ENCODE results near the gene ADD3. TPM values are rescaled to one million over a fixed set of nuclear protein-coding genes. Genes with fewer than 3 reads are reported as not detected.

ADD3 gene
- total and polyA plus RNA-seq, 2 experiments from 2014 or later = 83.2 to 216 TPM

- Histone ChIP-seq H3K4me2 (peak overlapping the region; percentile 29), H2AFZ (no peak overlapping the region), H3K4me1 (ENCODE audit: insufficient read depth) (peaks cover 53% of the 10 kb centered on the region), H3K27me3 (no peaks in the 10 kb centered on the region), H3K9me2 (replicated peaks; ENCODE audit: insufficient read depth) (no peaks in the 10 kb centered on the region), H4K20me1 (ENCODE audit: insufficient read depth, poor library complexity, severe bottlenecking) (no peaks in the 10 kb centered on the region), H3K9me3 (ENCODE audit: low read depth) (no peaks in the 10 kb centered on the region), H3K79me2 (peaks cover 87% of the 10 kb centered on the region), H3K36me3 (replicated peaks; ENCODE audit: insufficient read depth, low read depth) (no peaks in the 10 kb centered on the region), H3K4me3 (no peak overlapping the region), H3K27ac (peak overlapping the region; percentile 64)
- no peak for TF ChIP-seq EZH2phosphoT487 (IDR thresholded peaks at IDR 0.05; ENCODE audit: low read depth, severe bottlenecking, unreplicated experiment)
- TF ChIP-seq EZH2 (IDR thresholded peaks at IDR 0.05; ENCODE audit: borderline replicate concordance) = no peak
- TF ChIP-seq CTCF (IDR thresholded peaks at IDR 0.05; ENCODE audit: poor library complexity) = no peak
- DNase-seq (ENCODE audit: low spot score) = no peak
- 95% methylated on average over 2 of the region's 2 CpGs for WGBS (ENCODE audit: low lambda C conversion rate, missing lambda C conversion rate)
Measured at GRCh38 chr10:110073896-110074295, 66.1 kb downstream of the ADD3 start.

- Histone ChIP-seq H3K36me3 (replicated peaks; ENCODE audit: insufficient read depth, low read depth) (no peaks in the 10 kb centered on the region), H3K4me1 (ENCODE audit: insufficient read depth) (peaks cover 55% of the 10 kb centered on the region), H3K9me2 (replicated peaks; ENCODE audit: insufficient read depth) (no peaks in the 10 kb centered on the region), H3K4me3 (no peak overlapping the region), H3K4me2 (peak overlapping the region; percentile 29), H3K27me3 (no peaks in the 10 kb centered on the region), H3K9me3 (ENCODE audit: low read depth) (no peaks in the 10 kb centered on the region), H3K27ac (peak overlapping the region; percentile 64), H2AFZ (no peak overlapping the region), H4K20me1 (ENCODE audit: insufficient read depth, poor library complexity, severe bottlenecking) (no peaks in the 10 kb centered on the region), H3K79me2 (peaks cover 87% of the 10 kb centered on the region)
- no peak for DNase-seq (ENCODE audit: low spot score)
- no peak for TF ChIP-seq EZH2 (IDR thresholded peaks at IDR 0.05; ENCODE audit: borderline replicate concordance)
- no peak for TF ChIP-seq CTCF (IDR thresholded peaks at IDR 0.05; ENCODE audit: poor library complexity)
- TF ChIP-seq EZH2phosphoT487 (IDR thresholded peaks at IDR 0.05; ENCODE audit: low read depth, severe bottlenecking, unreplicated experiment) = no peak
- WGBS (ENCODE audit: low lambda C conversion rate, missing lambda C conversion rate) = 83% methylated on average over 3 of the region's 3 CpGs
Measured at GRCh38 chr10:110074298-110074697, 66.5 kb downstream of the ADD3 start.

GRCh38 chr10:110074758-110075671 is 67.2 kb downstream of the ADD3 start:
- Histone ChIP-seq H3K4me1 (ENCODE audit: insufficient read depth) (peaks cover 56% of the 10 kb centered on the region), H3K9me2 (replicated peaks; ENCODE audit: insufficient read depth) (no peaks in the 10 kb centered on the region), H3K36me3 (replicated peaks; ENCODE audit: insufficient read depth, low read depth) (no peaks in the 10 kb centered on the region), H4K20me1 (ENCODE audit: insufficient read depth, poor library complexity, severe bottlenecking) (no peaks in the 10 kb centered on the region), H3K27me3 (no peaks in the 10 kb centered on the region), H3K27ac (peak overlapping the region; percentile 64), H3K9me3 (ENCODE audit: low read depth) (no peaks in the 10 kb centered on the region), H2AFZ (no peak overlapping the region), H3K79me2 (peaks cover 87% of the 10 kb centered on the region), H3K4me2 (peak overlapping the region; percentile 29), H3K4me3 (no peak overlapping the region)
- TF ChIP-seq EZH2 (IDR thresholded peaks at IDR 0.05; ENCODE audit: borderline replicate concordance) (no peak), CTCF (IDR thresholded peaks at IDR 0.05; ENCODE audit: poor library complexity) (no peak), EZH2phosphoT487 (IDR thresholded peaks at IDR 0.05; ENCODE audit: low read depth, severe bottlenecking, unreplicated experiment) (no peak)
- no peak for DNase-seq (ENCODE audit: low spot score)
- WGBS (ENCODE audit: low lambda C conversion rate, missing lambda C conversion rate) = 53% methylated on average over 2 of the region's 2 CpGs

All from hepatocyte (in vitro differentiated cells).